WTC11 (cell line): Measurements from ENCODE around the gene KRTAP10-2.
"Not testable (repeated sequence)": the region's sequence is repeated elsewhere in the genome, so short reads cannot be mapped to it uniquely, and the experiment has no call there.

ENCODE experiments used
- ELF4 ChIP-seq: sonication (generic); formaldehyde crosslinking; IDR thresholded peaks from 2 replicates; pipeline ENCODE4 v1.8.1; 2022; ENCODE audit warnings: low read depth, mild to moderate bottlenecking, moderate library complexity, missing genetic modification reagents
- RELA ChIP-seq: sonication (generic); formaldehyde crosslinking; IDR thresholded peaks from 2 replicates; pipeline ENCODE4 v1.8.1; 2022; ENCODE audit warnings: missing genetic modification reagents, mild to moderate bottlenecking, borderline replicate concordance
- TF ChIP-seq, protein P1 (sequence below): sonication (generic); formaldehyde crosslinking; IDR thresholded peaks from 2 replicates; pipeline ENCODE4 v1.8.0; 2022; ENCODE audit warnings: missing genetic modification reagents

DNA sequence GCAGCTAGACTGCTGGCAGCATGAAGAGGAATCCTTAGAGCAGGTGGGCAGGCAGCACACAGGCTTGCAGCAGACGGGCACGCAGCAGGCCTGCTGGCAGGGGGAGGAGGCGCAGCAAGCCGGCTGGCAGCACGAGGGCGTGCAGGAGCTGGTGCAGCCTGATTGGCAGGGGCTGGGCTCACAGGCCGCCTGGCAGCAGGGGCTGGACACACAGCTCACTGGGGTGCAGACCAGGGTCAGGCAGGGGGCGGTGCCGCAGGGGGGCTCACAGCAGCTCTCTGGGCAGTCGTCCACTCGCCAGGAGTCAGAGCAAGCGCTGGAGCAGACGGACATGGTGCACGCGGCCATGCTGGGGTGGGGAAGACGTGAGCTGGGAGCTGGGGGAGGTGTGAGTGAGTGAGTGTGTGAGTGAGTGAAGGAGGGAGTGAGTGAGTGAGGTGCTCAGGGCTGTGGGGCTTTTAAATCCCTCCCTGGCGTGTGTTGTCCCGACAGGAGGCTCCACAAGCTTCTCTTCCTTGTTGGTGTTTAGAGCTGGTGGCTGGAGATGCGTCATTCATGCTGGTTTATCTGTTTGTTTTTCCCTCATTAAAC is 29.0 kb upstream of the KRTAP10-2 start, which contains the start of gene KRTAP10-5:
- TF ChIP-seq RELA (CRISPR knock-in tag); ELF4: not testable (repeated sequence)
- TF ChIP-seq, protein P1, sequence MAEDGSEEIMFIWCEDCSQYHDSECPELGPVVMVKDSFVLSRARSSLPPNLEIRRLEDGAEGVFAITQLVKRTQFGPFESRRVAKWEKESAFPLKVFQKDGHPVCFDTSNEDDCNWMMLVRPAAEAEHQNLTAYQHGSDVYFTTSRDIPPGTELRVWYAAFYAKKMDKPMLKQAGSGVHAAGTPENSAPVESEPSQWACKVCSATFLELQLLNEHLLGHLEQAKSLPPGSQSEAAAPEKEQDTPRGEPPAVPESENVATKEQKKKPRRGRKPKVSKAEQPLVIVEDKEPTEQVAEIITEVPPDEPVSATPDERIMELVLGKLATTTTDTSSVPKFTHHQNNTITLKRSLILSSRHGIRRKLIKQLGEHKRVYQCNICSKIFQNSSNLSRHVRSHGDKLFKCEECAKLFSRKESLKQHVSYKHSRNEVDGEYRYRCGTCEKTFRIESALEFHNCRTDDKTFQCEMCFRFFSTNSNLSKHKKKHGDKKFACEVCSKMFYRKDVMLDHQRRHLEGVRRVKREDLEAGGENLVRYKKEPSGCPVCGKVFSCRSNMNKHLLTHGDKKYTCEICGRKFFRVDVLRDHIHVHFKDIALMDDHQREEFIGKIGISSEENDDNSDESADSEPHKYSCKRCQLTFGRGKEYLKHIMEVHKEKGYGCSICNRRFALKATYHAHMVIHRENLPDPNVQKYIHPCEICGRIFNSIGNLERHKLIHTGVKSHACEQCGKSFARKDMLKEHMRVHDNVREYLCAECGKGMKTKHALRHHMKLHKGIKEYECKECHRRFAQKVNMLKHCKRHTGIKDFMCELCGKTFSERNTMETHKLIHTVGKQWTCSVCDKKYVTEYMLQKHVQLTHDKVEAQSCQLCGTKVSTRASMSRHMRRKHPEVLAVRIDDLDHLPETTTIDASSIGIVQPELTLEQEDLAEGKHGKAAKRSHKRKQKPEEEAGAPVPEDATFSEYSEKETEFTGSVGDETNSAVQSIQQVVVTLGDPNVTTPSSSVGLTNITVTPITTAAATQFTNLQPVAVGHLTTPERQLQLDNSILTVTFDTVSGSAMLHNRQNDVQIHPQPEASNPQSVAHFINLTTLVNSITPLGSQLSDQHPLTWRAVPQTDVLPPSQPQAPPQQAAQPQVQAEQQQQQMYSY = not testable (repeated sequence)
